Type B pancreatic cell (in vitro differentiated cells): Measurements from ENCODE around the gene VPS13D. TPM values are rescaled to one million over a fixed set of nuclear protein-coding genes. Genes with fewer than 3 reads are reported as not detected.

Experiments
- DNase-seq: peaks from one replicate; pipeline ENCODE4 v3.0.0; 2021; ENCODE audit warnings: mixed read lengths; ENCODE audit not compliant: unreplicated experiment; ENCODE audit errors: extremely low spot score
- H3K27ac Mint-ChIP-seq: 2 replicates; pipeline ENCODE4 v1.8.0; 2021; ENCODE audit warnings: mild to moderate bottlenecking, mixed read lengths
- H3K27me3 Mint-ChIP-seq: 2 replicates; pipeline ENCODE4 v1.8.0; 2021; ENCODE audit warnings: mixed read lengths
- H3K36me3 Mint-ChIP-seq: 2 replicates; pipeline ENCODE4 v1.8.0; 2021; ENCODE audit warnings: mixed read lengths
- H3K4me1 Mint-ChIP-seq: one replicate; pipeline ENCODE4 v1.8.0; 2021; ENCODE audit warnings: mixed read lengths; ENCODE audit not compliant: unreplicated experiment
- H3K4me3 Mint-ChIP-seq: 2 replicates; pipeline ENCODE4 v1.8.0; 2021; ENCODE audit warnings: mild to moderate bottlenecking, mixed read lengths
- H3K9me3 Mint-ChIP-seq: 2 replicates; pipeline ENCODE4 v1.8.0; 2021; ENCODE audit warnings: mixed read lengths
- CTCF ChIP-seq: fragments of 200-600 bp; sonication (generic); conservative IDR thresholded peaks from 2 replicates; pipeline ENCODE4 v1.5.0; 2021; ENCODE audit warnings: antibody characterized with exemption, mild to moderate bottlenecking
- total RNA-seq: library from RNA; stranded (reverse); gene quantifications from 2 replicates; pipeline ENCODE4 v1.2.1, GENCODE V29; 2021; ENCODE audit warnings: low replicate concordance

Gene VPS13D
- total RNA-seq, 1 donor from 2014 or later, result 43.4 TPM

GRCh38 chr1:12502336-12503109 is 272.7 kb downstream of the VPS13D start:
- no peak overlapping the region for H3K4me3 Mint-ChIP-seq

GRCh38 chr1:12503709-12504108 is 273.9 kb downstream of the VPS13D start:
- H3K27me3 Mint-ChIP-seq, result no peaks in the 10 kb centered on the region
- no peak for TF ChIP-seq CTCF
- H3K9me3 Mint-ChIP-seq, result no peaks in the 10 kb centered on the region
- DNase-seq, result no peak
- peaks cover 21% of the 10 kb centered on the region for H3K4me1 Mint-ChIP-seq
- no peak overlapping the region for H3K4me3 Mint-ChIP-seq
- no peak overlapping the region for H3K27ac Mint-ChIP-seq
- H3K36me3 Mint-ChIP-seq, result peaks cover 23% of the 10 kb centered on the region

More at GRCh38 chr1:12502336-12503109, 272.7 kb downstream of the VPS13D start:
- peaks cover 29% of the 10 kb centered on the region for H3K4me1 Mint-ChIP-seq
- no peak for TF ChIP-seq CTCF
- no peak overlapping the region for H3K27ac Mint-ChIP-seq
- H3K27me3 Mint-ChIP-seq, result no peaks in the 10 kb centered on the region
- H3K36me3 Mint-ChIP-seq, result peaks cover 35% of the 10 kb centered on the region
- no peak for DNase-seq
- H3K9me3 Mint-ChIP-seq, result no peaks in the 10 kb centered on the region

GRCh38 chr1:12504601-12505000 is 274.8 kb downstream of the VPS13D start:
- Mint-ChIP-seq H3K9me3 (no peaks in the 10 kb centered on the region), H3K36me3 (peaks cover 18% of the 10 kb centered on the region), H3K27ac (no peak overlapping the region), H3K4me3 (no peak overlapping the region), H3K27me3 (no peaks in the 10 kb centered on the region), H3K4me1 (peaks cover 21% of the 10 kb centered on the region)
- no peak for TF ChIP-seq CTCF
- DNase-seq, result no peak

GRCh38 chr1:12505231-12505630 is 275.4 kb downstream of the VPS13D start:
- TF ChIP-seq CTCF, result no peak
- Mint-ChIP-seq H3K27ac (no peak overlapping the region), H3K36me3 (peaks cover 17% of the 10 kb centered on the region), H3K27me3 (no peaks in the 10 kb centered on the region), H3K4me1 (peaks cover 24% of the 10 kb centered on the region), H3K9me3 (no peaks in the 10 kb centered on the region), H3K4me3 (no peak overlapping the region)
- DNase-seq, result no peak

GRCh38 chr1:12505639-12506280 is 275.9 kb downstream of the VPS13D start:
- TF ChIP-seq CTCF, result no peak
- DNase-seq, result no peak
- H3K36me3 Mint-ChIP-seq, result peaks cover 17% of the 10 kb centered on the region
- no peaks in the 10 kb centered on the region for H3K27me3 Mint-ChIP-seq
- no peak overlapping the region for H3K27ac Mint-ChIP-seq
- no peak overlapping the region for H3K4me3 Mint-ChIP-seq
- H3K4me1 Mint-ChIP-seq, result peaks cover 29% of the 10 kb centered on the region
- no peaks in the 10 kb centered on the region for H3K9me3 Mint-ChIP-seq
